ENCODE data around the gene VAT1L. TPM values are rescaled to one million over a fixed set of nuclear protein-coding genes. Genes with fewer than 3 reads are reported as not detected.

The VAT1L gene
- total RNA-seq, 1 donor = 0.10 TPM

GRCh38 chr16:78005881-78006280 is 217.5 kb downstream of the VAT1L start:
- Histone ChIP-seq H3K27me3 (ENCODE audit: insufficient read depth, low read length) (no peaks in the 10 kb centered on the region), H3K4me1 (ENCODE audit: insufficient read depth, low read length) (no peaks in the 10 kb centered on the region), H3K4me3 (ENCODE audit: low read length) (no peak overlapping the region), H3K9me3 (ENCODE audit: low read depth, low read length) (no peaks in the 10 kb centered on the region)

- H3K27me3 ChIP-seq (ENCODE audit: insufficient read depth, low read length) = no peaks in the 10 kb centered on the region
- H3K4me1 ChIP-seq (ENCODE audit: insufficient read depth, low read length) = no peaks in the 10 kb centered on the region
- H3K9me3 ChIP-seq (ENCODE audit: low read depth, low read length) = no peaks in the 10 kb centered on the region
- H3K4me3 ChIP-seq (ENCODE audit: low read length) = no peak overlapping the region
Measured at GRCh38 chr16:78007121-78007520, 218.8 kb downstream of the VAT1L start.

GRCh38 chr16:78022347-78023060 is 234.1 kb downstream of the VAT1L start, which contains the start of gene CLEC3A:
Gene CLEC3A (plus strand): TSS chr16:78022548. CDS start chr16:78022627, 79 bp downstream.
- Histone ChIP-seq H3K4me1 (ENCODE audit: insufficient read depth, low read length) (no peaks in the 10 kb centered on the region), H3K4me3 (ENCODE audit: low read length) (no peak within 1 kb of the TSS), H3K9me3 (ENCODE audit: low read depth, low read length) (no peaks in the 10 kb centered on the region), H3K27me3 (ENCODE audit: insufficient read depth, low read length) (no peaks in the 10 kb centered on the region)

GRCh38 chr16:78024159-78024558 is 235.8 kb downstream of the VAT1L start:
- Histone ChIP-seq H3K4me1 (ENCODE audit: insufficient read depth, low read length) (no peaks in the 10 kb centered on the region), H3K4me3 (ENCODE audit: low read length) (no peak overlapping the region), H3K27me3 (ENCODE audit: insufficient read depth, low read length) (no peaks in the 10 kb centered on the region), H3K9me3 (ENCODE audit: low read depth, low read length) (no peaks in the 10 kb centered on the region)

- no peaks in the 10 kb centered on the region for H3K9me3 ChIP-seq (ENCODE audit: low read depth, low read length)
- no peaks in the 10 kb centered on the region for H3K4me1 ChIP-seq (ENCODE audit: insufficient read depth, low read length)
- no peaks in the 10 kb centered on the region for H3K27me3 ChIP-seq (ENCODE audit: insufficient read depth, low read length)
- H3K4me3 ChIP-seq (ENCODE audit: low read length) = no peak overlapping the region
Measured at GRCh38 chr16:78025631-78026030, 237.3 kb downstream of the VAT1L start.

- H3K4me3 ChIP-seq (ENCODE audit: low read length) = no peak overlapping the region
- H3K27me3 ChIP-seq (ENCODE audit: insufficient read depth, low read length) = no peaks in the 10 kb centered on the region
Measured at GRCh38 chr16:78028018-78028417, 239.7 kb downstream of the VAT1L start.

More at GRCh38 chr16:78028018-78028417, 239.7 kb downstream of the VAT1L start:
- Histone ChIP-seq H3K4me1 (ENCODE audit: insufficient read depth, low read length) (no peaks in the 10 kb centered on the region), H3K9me3 (ENCODE audit: low read depth, low read length) (no peaks in the 10 kb centered on the region)

Other genes with a start within 250 kb of the VAT1L start
- 1.5 TPM for gene NUDT7, start 66.0 kb upstream of the VAT1L start, total RNA-seq
- gene CLEC3A, start 234.0 kb downstream of the VAT1L start, total RNA-seq = not detected